ENCODE measurements around the gene ESCO1. TPM values are rescaled to one million over a fixed set of nuclear protein-coding genes. Genes with fewer than 3 reads are reported as not detected.

ESCO1 gene
- total and polyA plus RNA-seq, 2 donors: 9.4 to 41.8 TPM

GRCh38 chr18:21489919-21490495, 110.5 kb downstream of the ESCO1 start:
- 94% methylated on average over 15 of the region's 15 CpGs for WGBS
- Histone ChIP-seq H3K36me3 (ENCODE audit: insufficient read depth) (no peaks in the 10 kb centered on the region), H3K4me1 (ENCODE audit: insufficient read depth) (no peaks in the 10 kb centered on the region), H3K4me3 (ENCODE audit: low read depth, low read length) (no peak overlapping the region), H3K27ac (ENCODE audit: low read depth) (no peak overlapping the region)
- DNase-seq (ENCODE audit: extremely low spot score): no peak

- no peak overlapping the region for H3K4me3 ChIP-seq (ENCODE audit: low read depth, low read length)
- DNase-seq (ENCODE audit: extremely low spot score): no peak
- no peak overlapping the region for H3K27ac ChIP-seq (ENCODE audit: low read depth)
- H3K4me1 ChIP-seq (ENCODE audit: insufficient read depth): no peaks in the 10 kb centered on the region
- no peaks in the 10 kb centered on the region for H3K36me3 ChIP-seq (ENCODE audit: insufficient read depth)
- 53% methylated on average over 6 of the region's 6 CpGs for WGBS
Measured at GRCh38 chr18:21489119-21489750, 111.3 kb downstream of the ESCO1 start.

GRCh38 chr18:21486905-21487437, 113.5 kb downstream of the ESCO1 start:
- Histone ChIP-seq H3K4me1 (ENCODE audit: insufficient read depth) (no peaks in the 10 kb centered on the region), H3K27ac (ENCODE audit: low read depth) (no peak overlapping the region), H3K36me3 (ENCODE audit: insufficient read depth) (no peaks in the 10 kb centered on the region), H3K4me3 (ENCODE audit: low read depth, low read length) (no peak overlapping the region)
- no peak for DNase-seq (ENCODE audit: extremely low spot score)
- 69% methylated on average over 3 of the region's 3 CpGs for WGBS

GRCh38 chr18:21484851-21485636, 115.5 kb downstream of the ESCO1 start:
- Histone ChIP-seq H3K27ac (ENCODE audit: low read depth) (no peak overlapping the region), H3K4me3 (ENCODE audit: low read depth, low read length) (no peak overlapping the region), H3K36me3 (ENCODE audit: insufficient read depth) (no peaks in the 10 kb centered on the region), H3K4me1 (ENCODE audit: insufficient read depth) (no peaks in the 10 kb centered on the region)
- WGBS: 58% methylated on average over 7 of the region's 7 CpGs
- DNase-seq (ENCODE audit: extremely low spot score): no peak

GRCh38 chr18:21483051-21483450, 117.5 kb downstream of the ESCO1 start:
- Histone ChIP-seq H3K27ac (ENCODE audit: low read depth) (no peak overlapping the region), H3K4me3 (ENCODE audit: low read depth, low read length) (no peak overlapping the region), H3K4me1 (ENCODE audit: insufficient read depth) (no peaks in the 10 kb centered on the region), H3K36me3 (ENCODE audit: insufficient read depth) (no peaks in the 10 kb centered on the region)
- WGBS: 60% methylated on average over 5 of the region's 5 CpGs
- no peak for DNase-seq (ENCODE audit: extremely low spot score)

GRCh38 chr18:21481739-21482138, 118.8 kb downstream of the ESCO1 start:
- no peak for DNase-seq (ENCODE audit: extremely low spot score)
- Histone ChIP-seq H3K27ac (ENCODE audit: low read depth) (no peak overlapping the region), H3K4me1 (ENCODE audit: insufficient read depth) (no peaks in the 10 kb centered on the region), H3K36me3 (ENCODE audit: insufficient read depth) (no peaks in the 10 kb centered on the region), H3K4me3 (ENCODE audit: low read depth, low read length) (no peak overlapping the region)
- 77% methylated on average over 2 of the region's 2 CpGs for WGBS

- Histone ChIP-seq H3K4me3 (ENCODE audit: low read depth, low read length) (no peak overlapping the region), H3K27ac (ENCODE audit: low read depth) (no peak overlapping the region), H3K4me1 (ENCODE audit: insufficient read depth) (no peaks in the 10 kb centered on the region), H3K36me3 (ENCODE audit: insufficient read depth) (no peaks in the 10 kb centered on the region)
- WGBS: 94% methylated on average over 5 of the region's 5 CpGs
- no peak for DNase-seq (ENCODE audit: extremely low spot score)
Measured at GRCh38 chr18:21479721-21480120, 120.8 kb downstream of the ESCO1 start.

Other genes starting within 250 kb of the ESCO1 start
- 10.6 TPM for gene SNRPD1, start 11.6 kb upstream of the ESCO1 start, total RNA-seq
- gene SNRPD1, start 11.6 kb upstream of the ESCO1 start, polyA plus RNA-seq: 15.5 TPM
- 21.4 TPM for gene ABHD3, start 104.1 kb upstream of the ESCO1 start, total RNA-seq
- gene ABHD3, start 104.1 kb upstream of the ESCO1 start, polyA plus RNA-seq: 14.2 TPM
- gene MIB1, start 140.1 kb upstream of the ESCO1 start, total RNA-seq: 103 TPM
- gene MIB1, start 140.1 kb upstream of the ESCO1 start, polyA plus RNA-seq: 14.0 TPM

All from urinary bladder (tissue), 4 donors.